MM.1S (cell line): ENCODE measurements around the gene WDR26.

ENCODE experiments used
- DNase-seq: peaks from one replicate; pipeline ENCODE4 v3.0.0-alpha.2; 2015
- H2AFZ ChIP-seq: fragments of 300-600 bp; sonication (generic); 2 replicates; pipeline ENCODE4 v1.6.0; 2016; ENCODE audit warnings: antibody characterized with exemption, low read length
- H3F3A ChIP-seq: fragments of 300-600 bp; sonication (generic); 2 replicates; pipeline ENCODE4 v1.6.1; 2016; ENCODE audit warnings: mild to moderate bottlenecking, antibody characterized with exemption, low read length, moderate library complexity, mixed read lengths; ENCODE audit not compliant: insufficient read depth
- H3K27ac ChIP-seq: fragments of 300-600 bp; sonication (generic); 2 replicates; pipeline ENCODE4 v1.5.1; 2016; ENCODE audit warnings: mild to moderate bottlenecking, low read length
- H3K27me3 ChIP-seq: fragments of 300-600 bp; sonication (generic); replicated peaks from 2 replicates; pipeline ENCODE4 v1.6.0; 2016; ENCODE audit warnings: low read length; ENCODE audit not compliant: insufficient read depth
- H3K36me3 ChIP-seq: fragments of 300-600 bp; sonication (generic); replicated peaks from 2 replicates; pipeline ENCODE4 v1.6.1; 2016; ENCODE audit warnings: mild to moderate bottlenecking, low read length, mixed read lengths; ENCODE audit not compliant: insufficient read depth
- H3K4me1 ChIP-seq: fragments of 300-600 bp; sonication (generic); 2 replicates; pipeline ENCODE4 v1.6.1; 2016; ENCODE audit warnings: low read length, mixed read lengths
- H3K4me2 ChIP-seq: fragments of 300-600 bp; sonication (generic); 2 replicates; pipeline ENCODE4 v1.6.0; 2016; ENCODE audit warnings: low read depth, low read length
- H3K4me3 ChIP-seq: fragments of 300-600 bp; sonication (generic); 2 replicates; pipeline ENCODE4 v1.5.1; 2016; ENCODE audit warnings: low read length, mixed read lengths
- H3K79me2 ChIP-seq: fragments of 300-600 bp; sonication (generic); 2 replicates; pipeline ENCODE4 v1.6.1; 2016; ENCODE audit warnings: mixed run types, low read length, mixed read lengths
- H3K9ac ChIP-seq: fragments of 300-600 bp; sonication (generic); 2 replicates; pipeline ENCODE4 v1.6.1; 2016; ENCODE audit warnings: low read length, mixed read lengths
- H3K9me2 ChIP-seq: fragments of 300-600 bp; sonication (generic); replicated peaks from 2 replicates; pipeline ENCODE4 v1.6.1; 2016; ENCODE audit warnings: mild to moderate bottlenecking, low read length, mixed read lengths; ENCODE audit not compliant: insufficient read depth
- H3K9me3 ChIP-seq: fragments of 300-600 bp; sonication (generic); replicated peaks from 2 replicates; pipeline ENCODE4 v1.6.1; 2016; ENCODE audit warnings: mild to moderate bottlenecking, low read length, mixed read lengths; ENCODE audit not compliant: insufficient read depth
- H4K20me1 ChIP-seq: fragments of 300-600 bp; sonication (generic); 2 replicates; pipeline ENCODE4 v1.6.1; 2016; ENCODE audit warnings: mild to moderate bottlenecking, low read length, moderate library complexity, mixed read lengths; ENCODE audit not compliant: insufficient read depth
- CTCF ChIP-seq: fragments of 300-600 bp; sonication (generic); IDR thresholded peaks from 2 replicates; pipeline ENCODE4 v1.5.1; 2016; ENCODE audit warnings: antibody characterized with exemption, low read length, mixed read lengths
- EZH2 ChIP-seq: fragments of 300-600 bp; sonication (generic); optimal IDR thresholded peaks from 2 replicates; pipeline ENCODE3; 2017; ENCODE audit warnings: low read depth, mild to moderate bottlenecking, antibody characterized with exemption, low read length, mixed read lengths
- EZH2phosphoT487 ChIP-seq: fragments of 300-600 bp; sonication (generic); IDR thresholded peaks from 2 replicates; pipeline ENCODE4 v1.6.1; 2018; ENCODE audit warnings: antibody characterized with exemption, low read length

WDR26 gene

GRCh38 chr1:224408294-224408590, 26.4 kb downstream of the WDR26 start:
- Histone ChIP-seq H3K27ac (no peak overlapping the region), H3K9me3 (no peaks in the 10 kb centered on the region), H3K79me2 (peaks cover 20% of the 10 kb centered on the region), H3F3A (0 out of 2 replicates have a peak, but pooled peaks cover 2% of the 10 kb centered on the region), H3K9ac (no peak overlapping the region), H3K27me3 (no peaks in the 10 kb centered on the region), H3K4me3 (no peak overlapping the region), H3K9me2 (no peaks in the 10 kb centered on the region), H3K36me3 (peaks cover 12% of the 10 kb centered on the region), H2AFZ (no peak overlapping the region), H4K20me1 (0 out of 2 replicates have a peak, but pooled peaks cover 4% of the 10 kb centered on the region), H3K4me1 (no peaks in the 10 kb centered on the region), H3K4me2 (no peak overlapping the region)
- TF ChIP-seq EZH2 (no peak), CTCF (no peak), EZH2phosphoT487 (no peak)
- DNase-seq: no peak

- TF ChIP-seq CTCF: no peak
- no peak for TF ChIP-seq EZH2phosphoT487
- no peak for TF ChIP-seq EZH2
- H3K27ac ChIP-seq: no peak overlapping the region
- H3K36me3 ChIP-seq: peaks cover 13% of the 10 kb centered on the region
- H3K9me3 ChIP-seq: no peaks in the 10 kb centered on the region
- H3K79me2 ChIP-seq: peaks cover 20% of the 10 kb centered on the region
- 0 out of 2 replicates have a peak, but pooled peaks cover 2% of the 10 kb centered on the region for H3F3A ChIP-seq
- H4K20me1 ChIP-seq: 0 out of 2 replicates have a peak, but pooled peaks cover 4% of the 10 kb centered on the region
- H3K4me3 ChIP-seq: no peak overlapping the region
- no peak for DNase-seq
- H3K4me2 ChIP-seq: no peak overlapping the region
- no peaks in the 10 kb centered on the region for H3K4me1 ChIP-seq
- H3K9ac ChIP-seq: no peak overlapping the region
- no peaks in the 10 kb centered on the region for H3K9me2 ChIP-seq
- no peak overlapping the region for H2AFZ ChIP-seq
- H3K27me3 ChIP-seq: no peaks in the 10 kb centered on the region
Observed at GRCh38 chr1:224407571-224408293, 26.9 kb downstream of the WDR26 start.

GRCh38 chr1:224406216-224406615, 28.4 kb downstream of the WDR26 start:
- Histone ChIP-seq H3F3A (0 out of 2 replicates have a peak, but pooled peaks cover 2% of the 10 kb centered on the region), H3K4me3 (no peak overlapping the region), H3K27ac (no peak overlapping the region), H4K20me1 (0 out of 2 replicates have a peak, but pooled peaks cover 4% of the 10 kb centered on the region), H3K27me3 (no peaks in the 10 kb centered on the region), H3K79me2 (peaks cover 20% of the 10 kb centered on the region), H2AFZ (no peak overlapping the region), H3K4me2 (no peak overlapping the region), H3K4me1 (no peaks in the 10 kb centered on the region), H3K9ac (no peak overlapping the region), H3K9me3 (no peaks in the 10 kb centered on the region), H3K9me2 (no peaks in the 10 kb centered on the region), H3K36me3 (peaks cover 16% of the 10 kb centered on the region)
- no peak for DNase-seq
- TF ChIP-seq EZH2: no peak
- no peak for TF ChIP-seq CTCF
- no peak for TF ChIP-seq EZH2phosphoT487
